Ishikawa (cell line): ENCODE measurements around the gene TATDN2.

Source experiments
- EGR1 ChIP-seq: IDR thresholded peaks from 2 replicates; pipeline ENCODE4 v1.6.1; 2012
- FOXM1 ChIP-seq: IDR thresholded peaks from 2 replicates; pipeline ENCODE4 v1.6.1; 2012; ENCODE audit warnings: low read depth, borderline replicate concordance
- TCF12 ChIP-seq: IDR thresholded peaks from 2 replicates; pipeline ENCODE4 v1.6.1; 2012; ENCODE audit warnings: low read depth
- TEAD4 ChIP-seq: IDR thresholded peaks from 2 replicates; pipeline ENCODE4 v1.6.1; 2012
- YY1 ChIP-seq: IDR thresholded peaks from 2 replicates; pipeline ENCODE4 v1.6.1; 2012; ENCODE audit warnings: low read depth
- ZBTB7A ChIP-seq: IDR thresholded peaks from 2 replicates; pipeline ENCODE4 v1.6.1; 2012; ENCODE audit warnings: low read depth

GRCh38 chr3:10259798-10260197 is 11.5 kb downstream of the TATDN2 start:
- TF ChIP-seq TCF12 (no peak), ZBTB7A (no peak), FOXM1 (no peak), TEAD4 (no peak), EGR1 (no peak), YY1 (no peak)
